Upper lobe of left lung (tissue), 4 donors: ENCODE measurements around the gene CBX3.

ENCODE experiments used
- CTCF ChIP-seq, 6 experiments: fragments of 450-650 bp in 4 of 6; fragments of 200-600 bp in 2 of 6; sonication (generic) in 2 of 6; IDR thresholded peaks; one replicate each; pipeline ENCODE4 v1.5.1; 2016 to 2019; ENCODE audit warnings: antibody characterized with exemption in 6 of 6
- POLR2A ChIP-seq, 4 donors: fragments of 450-650 bp; IDR thresholded peaks; one replicate each; pipeline ENCODE4 v1.5.1; 2016 to 2017; ENCODE audit warnings: antibody characterized with exemption in 4 of 4, mild to moderate bottlenecking in 2 of 4
- POLR2AphosphoS5 ChIP-seq, 2 donors: sonication (generic); formaldehyde crosslinking; IDR thresholded peaks; one replicate each; pipeline ENCODE4 v1.5.1; 2017; ENCODE audit warnings: antibody characterized with exemption in 2 of 2

- TF ChIP-seq POLR2AphosphoS5 (IDR thresholded peaks at IDR 0.05) (no peak), CTCF (IDR thresholded peaks at IDR 0.05) (no peak), POLR2A (IDR thresholded peaks at IDR 0.05) (no peak)
Measured at GRCh38 chr7:26165950-26166683, 35.4 kb upstream of the CBX3 start.
